ENCODE results near the gene TSPAN12. TPM values are rescaled to one million over a fixed set of nuclear protein-coding genes. Genes with fewer than 3 reads are reported as not detected.

Gene TSPAN12
- total RNA-seq, 1 experiment from 2014 or later: 8.7 TPM

GRCh38 chr7:120829487-120829886, 28.5 kb downstream of the TSPAN12 start:
- H3K27me3 ChIP-seq (ENCODE audit: insufficient read depth, low read length): no peaks in the 10 kb centered on the region
- no peak overlapping the region for H3K14ac ChIP-seq (ENCODE audit: insufficient read depth, low read length)
- no peak for DNase-seq
- peaks cover 6 to 13% of the 10 kb centered on the region in 2 experiments for H3K9me3 Mint-ChIP-seq
- H3K36me3 Mint-ChIP-seq (ENCODE audit: insufficient read depth in 1 of 3, low read depth in 3 of 3): peaks cover 10 to 19% (median 16%) of the 10 kb centered on the region in 3 experiments
- H3K56ac ChIP-seq (ENCODE audit: insufficient read length, low read depth, low read length): no peak overlapping the region
- peak overlapping the region in 2 of 3 experiments; percentile 34 to 79; a peak in 3 of 7 replicates for H3K27ac Mint-ChIP-seq
- no peak overlapping the region for H4K91ac ChIP-seq (ENCODE audit: insufficient read length, low read depth, low read length)
- no peak overlapping the region for H4K8ac ChIP-seq (replicated peaks; ENCODE audit: insufficient read length, low read depth, low read length)
- H2BK15ac ChIP-seq (ENCODE audit: low read depth, low read length): no peak overlapping the region
- H2AFZ ChIP-seq (ENCODE audit: low read length): no peak overlapping the region
- WGBS (ENCODE audit: extremely low coverage, insufficient read length, low lambda C conversion rate): no CpG with 5 or more reads among the region's 2 CpGs
- H3K18ac ChIP-seq (ENCODE audit: insufficient read length, low read depth, low read length): no peak overlapping the region
- no peak overlapping the region for H2AK5ac ChIP-seq (ENCODE audit: insufficient read length, low read length)
- H3K79me1 ChIP-seq (ENCODE audit: insufficient read depth, low read depth, low read length, poor library complexity, severe bottlenecking): no peaks in the 10 kb centered on the region
- TF ChIP-seq CTCF (conservative IDR thresholded peaks at IDR 0.05): no peak
- no peak overlapping the region for H3K9ac ChIP-seq (ENCODE audit: extremely low read depth, insufficient read length, low read length)
- no peak overlapping the region for H3K4ac ChIP-seq (ENCODE audit: low read depth, low read length)
- H4K20me1 ChIP-seq (ENCODE audit: control insufficient read depth, insufficient read depth, insufficient read length): no peaks in the 10 kb centered on the region
- no peak overlapping the region for H3T11ph ChIP-seq (ENCODE audit: low read length)
- no peak overlapping the region for H4K5ac ChIP-seq (ENCODE audit: insufficient read length, low read depth, low read length)
- no peak overlapping the region for H3K4me2 ChIP-seq (ENCODE audit: insufficient read depth, insufficient read length, low read length)
- H3K9me3 ChIP-seq (ENCODE audit: control insufficient read depth, low read depth, low read length): no peaks in the 10 kb centered on the region
- H3K79me2 ChIP-seq (ENCODE audit: insufficient read depth, low read length): no peaks in the 10 kb centered on the region
- peaks cover 5% of the 10 kb centered on the region for H3K4me1 ChIP-seq (ENCODE audit: insufficient read depth, low read length)
- no peak overlapping the region for H2BK5ac ChIP-seq (ENCODE audit: insufficient read length, low read length)
- H2BK12ac ChIP-seq (ENCODE audit: insufficient read length, low read depth, low read length): no peak overlapping the region
- H3K23me2 ChIP-seq (ENCODE audit: insufficient read length, low read depth, low read length, poor library complexity, severe bottlenecking): no peaks in the 10 kb centered on the region
- H2BK120ac ChIP-seq (ENCODE audit: low read depth, low read length, poor library complexity, severe bottlenecking): no peak overlapping the region
- H2BK20ac ChIP-seq (ENCODE audit: low read depth, low read length, poor library complexity, severe bottlenecking): no peak overlapping the region
- no peak overlapping the region for H3K27ac ChIP-seq (ENCODE audit: insufficient read length, low read depth, low read length)
- no peak overlapping the region for H3K4me3 Mint-ChIP-seq
- H3K4me1 Mint-ChIP-seq: peaks cover 27 to 33% of the 10 kb centered on the region in 2 experiments
- no peaks in the 10 kb centered on the region; the same call in 1 of the 2 replicates for H3K27me3 Mint-ChIP-seq (ENCODE audit: low read depth)
- H3K23ac ChIP-seq (ENCODE audit: insufficient read length, low read depth, low read length): no peak overlapping the region
